Glutamatergic neuron (in vitro differentiated cells): ENCODE data around the gene CA14. TPM values are rescaled to one million over a fixed set of nuclear protein-coding genes. Genes with fewer than 3 reads are reported as not detected.
"Not testable (repeated sequence)": the region's sequence is repeated elsewhere in the genome, so short reads cannot be mapped to it uniquely, and the experiment has no call there.

Source experiments
- DNase-seq: peaks from one replicate; pipeline ENCODE4 v3.0.0; 2022
- H3K27ac Mint-ChIP-seq: one replicate; pipeline ENCODE4 v1.8.0; 2020; ENCODE audit warnings: mild to moderate bottlenecking, mixed read lengths, inconsistent platforms; ENCODE audit not compliant: unreplicated experiment
- H3K27me3 Mint-ChIP-seq: one replicate; pipeline ENCODE4 v1.8.0; 2020; ENCODE audit warnings: mild to moderate bottlenecking, moderate library complexity, mixed read lengths, inconsistent platforms; ENCODE audit not compliant: unreplicated experiment
- H3K36me3 Mint-ChIP-seq: one replicate; pipeline ENCODE4 v1.8.0; 2020; ENCODE audit warnings: mild to moderate bottlenecking, mixed read lengths, inconsistent platforms; ENCODE audit not compliant: unreplicated experiment
- H3K4me1 Mint-ChIP-seq: one replicate; pipeline ENCODE4 v1.8.0; 2020; ENCODE audit warnings: mild to moderate bottlenecking, low read depth, mixed read lengths, inconsistent platforms; ENCODE audit not compliant: unreplicated experiment
- H3K4me3 Mint-ChIP-seq: one replicate; pipeline ENCODE4 v1.8.0; 2020; ENCODE audit warnings: mild to moderate bottlenecking, mixed read lengths, inconsistent platforms; ENCODE audit not compliant: unreplicated experiment
- H3K9me3 Mint-ChIP-seq: one replicate; pipeline ENCODE4 v1.8.0; 2020; ENCODE audit warnings: mild to moderate bottlenecking, moderate library complexity, mixed read lengths, inconsistent platforms; ENCODE audit not compliant: unreplicated experiment
- total RNA-seq: library from RNA; stranded (reverse); fragmentation: NEBNext Ultra II Directional; extraction: Animal tissue kit (Norgen Biotek cat#: 25700); gene quantifications from one replicate; pipeline ENCODE4 v1.2.1, GENCODE V29; 2021; ENCODE audit not compliant: unreplicated experiment
- TF ChIP-seq, protein P1 (sequence below): fragments of 200-600 bp; sonication (generic); IDR thresholded peaks from one replicate; pipeline ENCODE4 v1.5.0; 2021; ENCODE audit not compliant: partially characterized antibody, unreplicated experiment

The CA14 gene
- total RNA-seq, 1 donor from 2014 or later, result 1.5 TPM

GRCh38 chr1:150234566-150235293 lies 22.8 kb upstream of the CA14 start:
- H3K27ac Mint-ChIP-seq, result peak overlapping the region; percentile 76
- H3K36me3 Mint-ChIP-seq, result no peaks in the 10 kb centered on the region
- DNase-seq, result peak; percentile 73
- H3K27me3 Mint-ChIP-seq, result peaks cover 5% of the 10 kb centered on the region
- peaks cover 8% of the 10 kb centered on the region for H3K4me1 Mint-ChIP-seq
- no peaks in the 10 kb centered on the region for H3K9me3 Mint-ChIP-seq
- H3K4me3 Mint-ChIP-seq, result peak overlapping the region; percentile 97
- TF ChIP-seq, protein P1, sequence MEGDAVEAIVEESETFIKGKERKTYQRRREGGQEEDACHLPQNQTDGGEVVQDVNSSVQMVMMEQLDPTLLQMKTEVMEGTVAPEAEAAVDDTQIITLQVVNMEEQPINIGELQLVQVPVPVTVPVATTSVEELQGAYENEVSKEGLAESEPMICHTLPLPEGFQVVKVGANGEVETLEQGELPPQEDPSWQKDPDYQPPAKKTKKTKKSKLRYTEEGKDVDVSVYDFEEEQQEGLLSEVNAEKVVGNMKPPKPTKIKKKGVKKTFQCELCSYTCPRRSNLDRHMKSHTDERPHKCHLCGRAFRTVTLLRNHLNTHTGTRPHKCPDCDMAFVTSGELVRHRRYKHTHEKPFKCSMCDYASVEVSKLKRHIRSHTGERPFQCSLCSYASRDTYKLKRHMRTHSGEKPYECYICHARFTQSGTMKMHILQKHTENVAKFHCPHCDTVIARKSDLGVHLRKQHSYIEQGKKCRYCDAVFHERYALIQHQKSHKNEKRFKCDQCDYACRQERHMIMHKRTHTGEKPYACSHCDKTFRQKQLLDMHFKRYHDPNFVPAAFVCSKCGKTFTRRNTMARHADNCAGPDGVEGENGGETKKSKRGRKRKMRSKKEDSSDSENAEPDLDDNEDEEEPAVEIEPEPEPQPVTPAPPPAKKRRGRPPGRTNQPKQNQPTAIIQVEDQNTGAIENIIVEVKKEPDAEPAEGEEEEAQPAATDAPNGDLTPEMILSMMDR, result no peak

- Mint-ChIP-seq H3K4me1 (peaks cover 8% of the 10 kb centered on the region), H3K4me3 (no peak overlapping the region), H3K27me3 (peaks cover 5% of the 10 kb centered on the region), H3K9me3 (no peaks in the 10 kb centered on the region), H3K27ac (no peak overlapping the region), H3K36me3 (no peaks in the 10 kb centered on the region)
- no peak for DNase-seq
- TF ChIP-seq, protein P1, result no peak
These were observed 22.2 kb upstream of the CA14 start for GRCh38 chr1:150235294-150235851.

DNA sequence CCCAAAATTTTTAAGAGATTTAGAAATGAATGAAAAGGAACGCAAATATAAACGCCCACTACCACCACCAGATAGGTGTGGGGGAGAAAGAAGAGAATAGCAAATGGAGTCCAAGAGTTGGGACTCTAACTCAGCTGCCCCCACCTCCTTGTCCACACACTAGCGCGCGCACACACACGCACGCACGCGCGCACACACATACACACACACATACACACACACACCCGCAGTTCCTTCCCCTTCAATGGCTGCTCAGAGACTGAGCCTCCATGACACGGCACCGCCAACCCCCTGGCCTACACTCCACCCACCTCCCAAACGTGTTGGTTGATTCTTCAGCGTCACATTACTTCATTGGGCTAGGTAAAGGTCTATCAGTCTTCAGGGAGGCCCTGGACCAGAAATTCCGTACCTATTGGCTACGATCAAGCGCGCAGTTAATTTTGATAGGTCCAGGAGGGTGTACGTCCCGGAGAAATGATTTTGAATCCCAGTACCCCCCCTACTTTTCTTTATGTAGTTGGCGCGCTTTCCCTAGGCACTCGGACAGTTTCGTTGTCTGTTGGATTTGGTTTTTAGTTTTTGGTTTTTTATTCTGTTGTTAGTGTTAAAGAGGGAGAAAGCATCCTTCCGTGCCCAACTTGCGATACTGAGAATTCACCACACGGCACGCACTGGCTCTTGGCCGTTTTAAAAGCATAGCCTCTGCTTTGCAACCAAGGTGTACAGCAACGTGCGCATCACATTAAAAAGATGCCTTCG lies 21.5 kb upstream of the CA14 start, which contains the start of gene ANP32E:
ANP32E (minus strand) TSS at position 261 of the 762 bp plus-strand sequence. CDS start 326 bp downstream, outside the sequence.
- Mint-ChIP-seq H3K4me3 (peak within 1 kb of the TSS; percentile 97), H3K27ac (no peak within 1 kb of the TSS), H3K27me3 (peaks cover 5% of the 10 kb centered on the region), H3K9me3 (no peaks in the 10 kb centered on the region), H3K4me1 (peaks cover 8% of the 10 kb centered on the region), H3K36me3 (no peaks in the 10 kb centered on the region)
- TF ChIP-seq, protein P1, result no peak
- peak; percentile 83 for DNase-seq

DNA sequence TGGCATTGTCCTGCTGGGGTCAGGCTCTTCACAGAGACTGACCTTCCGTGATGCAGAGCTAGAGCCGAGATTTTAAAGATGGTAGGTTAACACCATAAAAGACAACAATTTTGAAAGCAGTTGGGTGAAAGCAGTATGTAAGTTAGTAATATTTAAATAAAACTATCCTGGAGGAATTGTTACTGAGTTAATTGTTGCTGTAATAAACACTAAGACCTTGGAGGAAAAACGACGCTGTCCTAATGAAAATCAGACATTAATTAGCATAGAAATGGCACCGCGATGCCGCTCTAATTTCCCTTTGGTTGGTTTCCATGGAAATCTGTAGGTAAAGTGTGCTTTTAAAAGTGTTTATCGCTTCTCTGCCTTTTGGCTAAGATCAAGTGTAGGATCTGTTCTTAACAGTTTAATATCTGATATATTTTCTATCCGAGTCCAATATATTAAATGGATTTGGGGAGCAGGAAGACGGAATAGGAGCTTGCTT lies 20.9 kb upstream of the CA14 start:
- Mint-ChIP-seq H3K4me3 (no peak overlapping the region), H3K9me3 (no peaks in the 10 kb centered on the region), H3K27ac (no peak overlapping the region), H3K27me3 (peaks cover 5% of the 10 kb centered on the region), H3K4me1 (peaks cover 8% of the 10 kb centered on the region), H3K36me3 (no peaks in the 10 kb centered on the region)
- TF ChIP-seq, protein P1, result no peak
- DNase-seq, result no peak

DNA sequence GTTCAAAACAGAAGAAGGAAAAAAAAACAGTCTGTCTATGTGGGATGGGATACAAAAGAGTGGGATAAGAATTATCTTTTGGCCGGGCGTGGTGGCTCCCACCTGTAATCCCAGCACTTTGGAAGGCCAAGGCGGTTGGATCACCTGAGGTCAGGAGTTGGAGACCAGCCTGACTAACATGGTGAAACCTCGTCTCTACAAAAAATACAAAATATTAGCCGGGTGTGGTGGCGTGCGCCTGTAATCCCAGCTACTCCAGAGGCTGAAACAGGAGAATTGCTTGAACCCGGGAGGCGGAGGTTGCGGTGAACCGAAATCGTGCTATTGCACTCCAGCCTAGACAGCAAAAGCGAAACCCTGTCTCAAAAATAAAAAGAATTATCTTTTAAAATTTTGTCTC lies 20.4 kb upstream of the CA14 start:
- not testable (repeated sequence) for H3K4me1 Mint-ChIP-seq, H3K36me3 Mint-ChIP-seq, H3K27me3 Mint-ChIP-seq, DNase-seq, H3K27ac Mint-ChIP-seq, H3K9me3 Mint-ChIP-seq
- peak overlapping the region; percentile 42 for H3K4me3 Mint-ChIP-seq
